Epithelial cell of esophagus (primary cell): ENCODE data around the gene FOXD1.
"Not testable (repeated sequence)": the region's sequence is repeated elsewhere in the genome, so short reads cannot be mapped to it uniquely, and the experiment has no call there.

Experiments used
- DNase-seq: peaks from one replicate; pipeline ENCODE4 v3.0.0; 2010; ENCODE audit warnings: low read depth
- H3K4me3 ChIP-seq: 2 replicates; pipeline ENCODE4 v1.5.1; 2011; ENCODE audit warnings: mild to moderate bottlenecking, low read length, control low read depth
- CTCF ChIP-seq: IDR thresholded peaks from 2 replicates; pipeline ENCODE4 v1.5.1; 2011; ENCODE audit warnings: low read depth, mild to moderate bottlenecking, low read length, control low read depth, inconsistent platforms; ENCODE audit not compliant: insufficient read depth; ENCODE audit errors: missing control alignments

Gene FOXD1

GRCh38 chr5:73484511-73484910 is 35.9 kb upstream of the FOXD1 start:
- TF ChIP-seq CTCF: no peak
- no peak overlapping the region for H3K4me3 ChIP-seq
- DNase-seq: no peak

DNA sequence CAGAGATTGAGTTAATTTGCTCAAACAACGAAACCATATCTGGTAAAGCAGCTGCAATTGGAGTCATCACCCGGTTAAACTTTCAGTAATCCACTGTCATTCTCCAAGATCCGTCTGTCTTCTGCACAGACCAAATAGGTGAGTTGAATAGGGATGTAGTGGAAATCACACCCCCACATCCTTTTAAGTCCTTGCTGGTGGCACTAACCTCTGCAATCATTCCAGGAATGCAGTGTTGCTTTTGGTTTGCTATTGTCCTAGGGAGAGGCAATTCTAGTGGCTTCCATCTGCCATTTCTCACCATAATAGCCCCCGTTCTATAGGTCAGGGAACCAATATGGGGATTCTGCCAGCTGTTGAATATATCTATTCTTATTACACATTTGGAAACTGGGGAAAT is 35.1 kb upstream of the FOXD1 start:
- DNase-seq: no peak
- no peak overlapping the region for H3K4me3 ChIP-seq
- TF ChIP-seq CTCF: no peak

- no peak for DNase-seq
- H3K4me3 ChIP-seq: no peak overlapping the region
- TF ChIP-seq CTCF: no peak
These were observed 34.0 kb upstream of the FOXD1 start for GRCh38 chr5:73482383-73483136.

GRCh38 chr5:73480500-73480899 is 31.9 kb upstream of the FOXD1 start:
- no peak for TF ChIP-seq CTCF
- H3K4me3 ChIP-seq: no peak overlapping the region
- no peak for DNase-seq

- TF ChIP-seq CTCF: no peak
- DNase-seq: no peak
- H3K4me3 ChIP-seq: no peak overlapping the region
These were observed 23.5 kb upstream of the FOXD1 start for GRCh38 chr5:73472116-73472515.

DNA sequence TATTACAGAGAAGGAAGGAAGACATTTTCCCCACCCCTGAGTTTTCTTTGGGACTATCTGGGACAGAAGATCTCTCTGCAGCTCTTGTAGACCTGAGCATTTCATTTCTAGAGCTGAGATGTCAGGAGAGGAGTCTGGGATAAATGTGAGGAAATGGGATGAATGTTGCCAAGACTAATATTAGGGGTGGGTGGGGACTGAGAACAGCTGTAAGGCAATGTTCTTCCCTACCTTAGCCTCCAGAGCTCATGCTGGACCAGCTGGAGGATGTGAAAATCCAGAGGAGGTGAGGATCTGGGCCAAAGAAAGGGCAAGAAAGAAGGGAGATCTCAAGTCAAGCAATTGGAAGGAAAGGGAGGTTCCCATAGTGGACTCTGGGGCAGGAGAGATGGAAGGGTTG is 23.1 kb upstream of the FOXD1 start:
- no peak for TF ChIP-seq CTCF

DNA sequence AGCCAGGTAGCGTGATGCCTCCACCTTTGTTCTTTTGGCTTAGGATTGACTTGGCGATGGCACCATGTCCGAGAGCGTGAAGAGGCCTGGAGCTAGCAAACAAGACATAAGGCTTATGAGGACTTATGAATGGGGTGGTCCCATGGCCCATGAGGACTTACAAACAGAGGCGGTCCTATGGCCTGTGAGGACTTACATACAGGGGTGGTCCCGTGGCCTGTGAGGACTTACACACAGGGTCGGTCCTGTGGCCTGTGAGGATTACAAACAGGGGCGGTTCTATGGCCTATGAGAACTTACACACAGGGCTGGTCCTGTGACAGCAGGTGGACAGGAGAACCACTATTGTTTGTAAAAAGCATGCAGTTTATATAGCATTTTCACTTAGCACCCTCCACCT is 21.3 kb upstream of the FOXD1 start:
- no peak for DNase-seq
- no peak overlapping the region for H3K4me3 ChIP-seq
- no peak for TF ChIP-seq CTCF

More for the DNA sequence above, 23.1 kb upstream of the FOXD1 start:
- no peak for DNase-seq
- H3K4me3 ChIP-seq: no peak overlapping the region

GRCh38 chr5:73468638-73469037 is 20.1 kb upstream of the FOXD1 start:
- not testable (repeated sequence) for DNase-seq, H3K4me3 ChIP-seq
